K562 (cell line): Measurements from ENCODE around the gene TRERF1. TPM values are rescaled to one million over a fixed set of nuclear protein-coding genes. Genes with fewer than 3 reads are reported as not detected.

Experiments
- ARID1B ChIP-seq: fragments of 450-650 bp; IDR thresholded peaks from 2 replicates; pipeline ENCODE4 v1.6.1; 2016; ENCODE audit warnings: antibody characterized with exemption, mild to moderate bottlenecking, inconsistent platforms
- FOXK2 ChIP-seq, 2 experiments: fragments of 450-650 bp; IDR thresholded peaks in 1 of 2; conservative IDR thresholded peaks in 1 of 2; 2 replicates each; pipeline ENCODE4 v1.6.1; 2016; ENCODE audit warnings: low read depth in 2 of 2, mild to moderate bottlenecking in 1 of 2
- SIX5 ChIP-seq, 2 experiments: IDR thresholded peaks; 2 replicates each; pipeline ENCODE4 v1.6.1; 2011; ENCODE audit warnings: low read length in 2 of 2, borderline replicate concordance in 1 of 2, low read depth in 1 of 2, mild to moderate bottlenecking in 1 of 2, moderate library complexity in 1 of 2; ENCODE audit not compliant: insufficient read depth in 1 of 2
- SMAD1 ChIP-seq: fragments of 150-350 bp; IDR thresholded peaks from 2 replicates; pipeline ENCODE4 v1.6.1; 2014; ENCODE audit warnings: low read length, low read depth; ENCODE audit not compliant: partially characterized antibody
- ZBTB1 ChIP-seq: sonication (generic); formaldehyde crosslinking; IDR thresholded peaks from 2 replicates; pipeline ENCODE4 v1.8.1; 2023; ENCODE audit warnings: missing genetic modification reagents, low read depth, mild to moderate bottlenecking, borderline replicate concordance
- ZC3H8 ChIP-seq: fragments of 450-650 bp; IDR thresholded peaks from 2 replicates; pipeline ENCODE4 v1.6.1; 2017
- ZNF121 ChIP-seq: sonication (generic); formaldehyde crosslinking; conservative IDR thresholded peaks from 2 replicates; pipeline ENCODE4 v1.8.0; 2022; ENCODE audit warnings: missing genetic modification reagents
- ZNF253 ChIP-seq: fragments of 250-450 bp; sonication (Bioruptor Pico); conservative IDR thresholded peaks from 2 replicates; pipeline ENCODE4 v1.6.1; 2021; ENCODE audit warnings: mild to moderate bottlenecking
- polyA plus RNA-seq, 8 experiments: library from polyadenylated mRNA; depleted of rRNA in 4 of 8; stranded (reverse) in 5 of 8; unstranded in 3 of 8; fragments of >200 nt; fragmentation: Nextera tagmentation in 2 of 8; fragmentation: Illumina TruSeq in 1 of 8; extraction: Ambion mirVana in 2 of 8; extraction: Trizol in 1 of 8; gene quantifications; 2 replicates each; pipeline versions ENCODE4 v1.2.1 to v1.2.3, GENCODE V29; 2011 to 2014; ENCODE audit warnings: inconsistent platforms in 1 of 8, missing spikeins in 1 of 8
- total RNA-seq, 7 experiments: library from RNA; depleted of rRNA in 6 of 7; stranded (reverse); fragments of >200 nt in 6 of 7; fragmentation: Illumina TruSeq in 2 of 7; extraction: Trizol in 2 of 7; gene quantifications; 2 replicates each; pipeline versions ENCODE4 v1.2.1 to v1.2.3, GENCODE V29; 2011 to 2021; ENCODE audit warnings: low replicate concordance in 1 of 7
- TF ChIP-seq, protein P1 (sequence below): sonication (generic); formaldehyde crosslinking; IDR thresholded peaks from 2 replicates; pipeline ENCODE4 v1.8.0; 2022; ENCODE audit warnings: mild to moderate bottlenecking, missing genetic modification reagents
- TF ChIP-seq, protein P2 (sequence below): sonication (generic); formaldehyde crosslinking; IDR thresholded peaks from 2 replicates; pipeline ENCODE4 v1.8.0; 2022; ENCODE audit warnings: mild to moderate bottlenecking, low read depth, missing genetic modification reagents
- TF ChIP-seq, protein P3 (sequence below): fragments of 450-650 bp; IDR thresholded peaks from 2 replicates; pipeline ENCODE4 v1.7.0; 2016; ENCODE audit warnings: borderline replicate concordance
- TF ChIP-seq, protein P4 (sequence below): IDR thresholded peaks from 3 replicates; pipeline ENCODE4 v1.6.1; 2011; ENCODE audit warnings: borderline replicate concordance, mild to moderate bottlenecking, moderate library complexity; ENCODE audit not compliant: insufficient read length; ENCODE audit errors: extremely low read depth
- TF ChIP-seq, protein P5 (sequence below), 2 experiments: fragments of 450-650 bp in 1 of 2; sonication (generic) in 1 of 2; formaldehyde crosslinking; conservative IDR thresholded peaks; 2 replicates each; pipeline versions ENCODE4 v1.4.0 to v1.8.1; 2020 to 2022; ENCODE audit warnings: mild to moderate bottlenecking in 1 of 2, missing genetic modification reagents in 1 of 2
- TF ChIP-seq, protein P6 (sequence below): sonication (generic); formaldehyde crosslinking; IDR thresholded peaks from 2 replicates; pipeline ENCODE4 v1.8.1; 2023; ENCODE audit warnings: mild to moderate bottlenecking, missing genetic modification reagents

TRERF1 gene
- total and polyA plus RNA-seq, 9 of the 15 experiments (the other 6 are each of a cell fraction or from before 2014, with no cell fraction given) = 0.04 to 0.20 (median 0.07) TPM; not detected in 3

DNA sequence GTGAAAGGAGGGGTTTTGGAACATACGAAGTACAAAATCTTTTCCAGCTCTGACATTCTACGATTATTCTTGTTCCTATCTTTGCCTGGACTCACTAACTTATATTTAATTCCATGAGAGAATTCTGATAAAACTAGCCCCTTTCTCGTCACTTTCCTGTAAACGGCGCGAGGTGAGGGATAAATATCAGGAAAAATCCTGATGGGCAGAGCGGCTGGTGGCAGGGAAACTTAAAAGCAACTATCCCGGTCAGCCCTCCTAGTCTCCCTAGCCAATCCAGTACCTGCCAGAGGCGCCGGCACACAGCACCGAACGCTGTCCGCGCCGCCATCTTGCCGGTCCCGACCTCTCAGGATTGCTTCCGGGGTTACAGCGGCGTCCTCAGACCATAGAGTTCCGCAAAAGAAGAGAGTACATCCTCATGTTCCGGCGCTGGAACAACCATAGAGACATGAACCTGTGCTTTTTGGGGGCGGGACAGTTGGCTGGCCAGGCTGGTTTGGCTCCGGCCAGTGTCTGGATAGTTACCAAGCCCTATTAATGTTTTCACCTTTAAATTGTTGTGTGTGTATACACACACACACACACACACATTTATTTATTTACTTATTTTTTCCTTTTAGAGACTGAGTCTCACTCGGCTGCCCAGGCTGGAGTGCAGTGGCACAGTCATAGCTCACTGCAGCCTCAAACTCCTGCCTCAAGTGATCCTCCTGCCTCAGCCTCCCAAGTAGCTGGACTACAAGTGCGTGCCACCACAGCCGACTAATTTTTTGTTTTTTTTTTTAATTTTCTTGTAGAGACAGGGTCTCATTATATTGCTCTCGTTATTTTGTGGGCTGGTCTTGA lies 234.0 kb downstream of the TRERF1 start, which contains the start of gene MRPS10 (continued):
- TF ChIP-seq ZC3H8 (no peak; the same call in 1 of the 2 replicates), ZBTB1 (CRISPR knock-in tag) (no peak), SIX5 (IDR thresholded peaks at IDR 0.05; ENCODE audit: borderline replicate concordance in 1 of 2, insufficient read depth in 1 of 2, low read depth in 1 of 2, low read length in 2 of 2) (peak; percentile 24 to 37; a peak in 2 of 4 replicates), ARID1B (0 out of 2 replicates have a peak, but pooled peaks have one; percentile 13), ZNF253 (CRISPR knock-in tag) (0 out of 2 replicates have a peak, but pooled peaks have one; percentile 5), SMAD1 (peak; percentile 58), FOXK2 (conservative IDR thresholded peaks at IDR 0.05 in 1 of 2, IDR thresholded peaks at IDR 0.05 in 1 of 2; ENCODE audit: low read depth in 2 of 2) (peak; percentile 75 to 85), ZNF121 (CRISPR knock-in tag) (peak; percentile 64; the same call in 1 of the 2 replicates)
- TF ChIP-seq, protein P1, sequence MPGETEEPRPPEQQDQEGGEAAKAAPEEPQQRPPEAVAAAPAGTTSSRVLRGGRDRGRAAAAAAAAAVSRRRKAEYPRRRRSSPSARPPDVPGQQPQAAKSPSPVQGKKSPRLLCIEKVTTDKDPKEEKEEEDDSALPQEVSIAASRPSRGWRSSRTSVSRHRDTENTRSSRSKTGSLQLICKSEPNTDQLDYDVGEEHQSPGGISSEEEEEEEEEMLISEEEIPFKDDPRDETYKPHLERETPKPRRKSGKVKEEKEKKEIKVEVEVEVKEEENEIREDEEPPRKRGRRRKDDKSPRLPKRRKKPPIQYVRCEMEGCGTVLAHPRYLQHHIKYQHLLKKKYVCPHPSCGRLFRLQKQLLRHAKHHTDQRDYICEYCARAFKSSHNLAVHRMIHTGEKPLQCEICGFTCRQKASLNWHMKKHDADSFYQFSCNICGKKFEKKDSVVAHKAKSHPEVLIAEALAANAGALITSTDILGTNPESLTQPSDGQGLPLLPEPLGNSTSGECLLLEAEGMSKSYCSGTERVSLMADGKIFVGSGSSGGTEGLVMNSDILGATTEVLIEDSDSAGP (CRISPR knock-in tag) = no peak
- TF ChIP-seq, protein P2, sequence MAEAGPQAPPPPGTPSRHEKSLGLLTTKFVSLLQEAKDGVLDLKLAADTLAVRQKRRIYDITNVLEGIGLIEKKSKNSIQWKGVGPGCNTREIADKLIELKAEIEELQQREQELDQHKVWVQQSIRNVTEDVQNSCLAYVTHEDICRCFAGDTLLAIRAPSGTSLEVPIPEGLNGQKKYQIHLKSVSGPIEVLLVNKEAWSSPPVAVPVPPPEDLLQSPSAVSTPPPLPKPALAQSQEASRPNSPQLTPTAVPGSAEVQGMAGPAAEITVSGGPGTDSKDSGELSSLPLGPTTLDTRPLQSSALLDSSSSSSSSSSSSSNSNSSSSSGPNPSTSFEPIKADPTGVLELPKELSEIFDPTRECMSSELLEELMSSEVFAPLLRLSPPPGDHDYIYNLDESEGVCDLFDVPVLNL (CRISPR knock-in tag) = no peak
- TF ChIP-seq, protein P3, sequence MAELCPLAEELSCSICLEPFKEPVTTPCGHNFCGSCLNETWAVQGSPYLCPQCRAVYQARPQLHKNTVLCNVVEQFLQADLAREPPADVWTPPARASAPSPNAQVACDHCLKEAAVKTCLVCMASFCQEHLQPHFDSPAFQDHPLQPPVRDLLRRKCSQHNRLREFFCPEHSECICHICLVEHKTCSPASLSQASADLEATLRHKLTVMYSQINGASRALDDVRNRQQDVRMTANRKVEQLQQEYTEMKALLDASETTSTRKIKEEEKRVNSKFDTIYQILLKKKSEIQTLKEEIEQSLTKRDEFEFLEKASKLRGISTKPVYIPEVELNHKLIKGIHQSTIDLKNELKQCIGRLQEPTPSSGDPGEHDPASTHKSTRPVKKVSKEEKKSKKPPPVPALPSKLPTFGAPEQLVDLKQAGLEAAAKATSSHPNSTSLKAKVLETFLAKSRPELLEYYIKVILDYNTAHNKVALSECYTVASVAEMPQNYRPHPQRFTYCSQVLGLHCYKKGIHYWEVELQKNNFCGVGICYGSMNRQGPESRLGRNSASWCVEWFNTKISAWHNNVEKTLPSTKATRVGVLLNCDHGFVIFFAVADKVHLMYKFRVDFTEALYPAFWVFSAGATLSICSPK = peak; percentile 82; the same call in 1 of the 2 replicates
- TF ChIP-seq, protein P4, sequence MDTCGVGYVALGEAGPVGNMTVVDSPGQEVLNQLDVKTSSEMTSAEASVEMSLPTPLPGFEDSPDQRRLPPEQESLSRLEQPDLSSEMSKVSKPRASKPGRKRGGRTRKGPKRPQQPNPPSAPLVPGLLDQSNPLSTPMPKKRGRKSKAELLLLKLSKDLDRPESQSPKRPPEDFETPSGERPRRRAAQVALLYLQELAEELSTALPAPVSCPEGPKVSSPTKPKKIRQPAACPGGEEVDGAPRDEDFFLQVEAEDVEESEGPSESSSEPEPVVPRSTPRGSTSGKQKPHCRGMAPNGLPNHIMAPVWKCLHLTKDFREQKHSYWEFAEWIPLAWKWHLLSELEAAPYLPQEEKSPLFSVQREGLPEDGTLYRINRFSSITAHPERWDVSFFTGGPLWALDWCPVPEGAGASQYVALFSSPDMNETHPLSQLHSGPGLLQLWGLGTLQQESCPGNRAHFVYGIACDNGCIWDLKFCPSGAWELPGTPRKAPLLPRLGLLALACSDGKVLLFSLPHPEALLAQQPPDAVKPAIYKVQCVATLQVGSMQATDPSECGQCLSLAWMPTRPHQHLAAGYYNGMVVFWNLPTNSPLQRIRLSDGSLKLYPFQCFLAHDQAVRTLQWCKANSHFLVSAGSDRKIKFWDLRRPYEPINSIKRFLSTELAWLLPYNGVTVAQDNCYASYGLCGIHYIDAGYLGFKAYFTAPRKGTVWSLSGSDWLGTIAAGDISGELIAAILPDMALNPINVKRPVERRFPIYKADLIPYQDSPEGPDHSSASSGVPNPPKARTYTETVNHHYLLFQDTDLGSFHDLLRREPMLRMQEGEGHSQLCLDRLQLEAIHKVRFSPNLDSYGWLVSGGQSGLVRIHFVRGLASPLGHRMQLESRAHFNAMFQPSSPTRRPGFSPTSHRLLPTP = no peak
- TF ChIP-seq, protein P5, sequence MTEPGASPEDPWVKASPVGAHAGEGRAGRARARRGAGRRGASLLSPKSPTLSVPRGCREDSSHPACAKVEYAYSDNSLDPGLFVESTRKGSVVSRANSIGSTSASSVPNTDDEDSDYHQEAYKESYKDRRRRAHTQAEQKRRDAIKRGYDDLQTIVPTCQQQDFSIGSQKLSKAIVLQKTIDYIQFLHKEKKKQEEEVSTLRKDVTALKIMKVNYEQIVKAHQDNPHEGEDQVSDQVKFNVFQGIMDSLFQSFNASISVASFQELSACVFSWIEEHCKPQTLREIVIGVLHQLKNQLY (CRISPR knock-in tag; conservative IDR thresholded peaks at IDR 0.05) = 0 out of 4 replicates have a peak, but pooled peaks of 1 of the 2 experiments have one; percentile 45
- TF ChIP-seq, protein P6, sequence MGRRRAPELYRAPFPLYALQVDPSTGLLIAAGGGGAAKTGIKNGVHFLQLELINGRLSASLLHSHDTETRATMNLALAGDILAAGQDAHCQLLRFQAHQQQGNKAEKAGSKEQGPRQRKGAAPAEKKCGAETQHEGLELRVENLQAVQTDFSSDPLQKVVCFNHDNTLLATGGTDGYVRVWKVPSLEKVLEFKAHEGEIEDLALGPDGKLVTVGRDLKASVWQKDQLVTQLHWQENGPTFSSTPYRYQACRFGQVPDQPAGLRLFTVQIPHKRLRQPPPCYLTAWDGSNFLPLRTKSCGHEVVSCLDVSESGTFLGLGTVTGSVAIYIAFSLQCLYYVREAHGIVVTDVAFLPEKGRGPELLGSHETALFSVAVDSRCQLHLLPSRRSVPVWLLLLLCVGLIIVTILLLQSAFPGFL (CRISPR knock-in tag) = no peak
